A204.1 (cell line): ENCODE measurements around the gene CPED1.
"Not testable (repeated sequence)": the region's sequence is repeated elsewhere in the genome, so short reads cannot be mapped to it uniquely, and the experiment has no call there.

Source experiments
- FAIRE-seq: peaks from 2 replicates; lab custom pipeline; 2012; peaks lifted over from hg19 to GRCh38; lab: Jason Lieb, UNC

Gene CPED1

DNA sequence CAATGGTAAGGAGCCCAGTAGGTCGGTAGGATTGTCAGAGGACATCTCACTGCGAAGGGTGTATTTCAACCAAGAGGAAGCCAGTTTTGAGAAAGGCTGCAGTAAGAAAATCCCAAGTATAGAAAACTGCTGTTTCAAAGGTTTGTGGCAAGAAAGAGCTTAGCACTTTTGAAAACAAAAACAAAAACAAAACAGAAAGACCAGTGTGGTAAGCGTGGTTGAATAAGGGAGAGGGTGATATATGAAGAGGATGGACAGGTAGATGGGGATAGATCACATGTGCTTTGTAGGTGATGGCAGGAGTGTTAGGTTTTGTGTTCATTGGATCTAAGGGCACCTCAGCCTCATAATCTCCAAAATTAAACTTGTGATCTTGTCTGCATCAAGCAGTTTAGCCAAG is 198.7 kb downstream of the CPED1 start:
- FAIRE-seq = no peak

DNA sequence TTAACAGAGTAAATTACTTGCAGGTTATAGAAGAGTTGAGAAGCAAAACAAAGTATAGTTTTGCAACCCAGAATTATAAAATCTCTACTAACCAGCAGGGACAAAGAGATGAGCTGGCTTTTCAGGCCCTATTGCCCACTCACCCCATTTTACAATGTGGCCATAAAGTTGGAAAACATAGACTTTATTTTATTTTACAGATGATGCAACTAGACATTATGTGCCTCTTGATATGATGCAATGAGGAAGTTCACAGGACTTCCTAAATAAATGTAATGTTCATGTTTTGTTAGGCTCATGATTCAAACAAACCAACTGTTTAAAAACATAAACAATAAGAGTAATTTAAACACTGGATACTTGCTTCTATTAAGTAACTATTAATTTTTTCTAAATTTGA is 199.2 kb downstream of the CPED1 start:
- FAIRE-seq = no peak

DNA sequence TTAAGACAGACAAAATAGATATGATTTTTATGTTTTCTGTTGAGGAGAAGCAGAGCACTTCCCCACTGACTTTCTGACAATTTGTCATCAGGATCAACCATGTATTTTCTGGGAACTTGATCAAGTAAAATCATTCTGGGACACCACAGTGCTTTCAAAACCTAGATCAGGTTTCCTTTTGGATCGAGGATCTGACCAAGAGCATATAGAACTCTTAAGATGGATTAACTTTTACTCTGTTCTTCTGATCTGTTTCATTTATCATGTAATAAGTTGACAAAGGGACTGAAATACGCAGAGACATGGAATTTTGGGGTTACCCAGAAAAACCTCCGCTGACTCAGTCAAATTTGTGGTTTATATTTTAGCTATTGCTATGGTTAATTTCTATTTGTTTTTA is 204.3 kb downstream of the CPED1 start:
- no peak for FAIRE-seq

DNA sequence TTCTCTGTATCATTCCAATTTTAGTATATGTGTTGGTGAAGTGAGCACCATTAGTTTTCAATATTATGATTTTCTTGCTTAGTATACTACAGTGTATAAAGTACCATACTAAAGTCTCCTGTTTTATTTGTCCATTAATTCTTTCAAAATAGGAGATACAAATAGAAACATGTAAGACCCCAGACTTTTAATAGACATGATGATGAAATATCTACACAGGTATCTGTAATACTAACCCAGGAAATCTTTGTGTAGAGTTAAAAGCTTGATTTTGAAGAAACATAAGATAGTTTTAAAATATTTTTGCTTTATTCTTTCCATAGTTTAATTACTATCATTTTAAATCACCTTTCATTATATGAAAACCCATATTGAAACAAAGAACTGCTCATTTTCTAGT is 206.5 kb downstream of the CPED1 start:
- peak; percentile 48 for FAIRE-seq

DNA sequence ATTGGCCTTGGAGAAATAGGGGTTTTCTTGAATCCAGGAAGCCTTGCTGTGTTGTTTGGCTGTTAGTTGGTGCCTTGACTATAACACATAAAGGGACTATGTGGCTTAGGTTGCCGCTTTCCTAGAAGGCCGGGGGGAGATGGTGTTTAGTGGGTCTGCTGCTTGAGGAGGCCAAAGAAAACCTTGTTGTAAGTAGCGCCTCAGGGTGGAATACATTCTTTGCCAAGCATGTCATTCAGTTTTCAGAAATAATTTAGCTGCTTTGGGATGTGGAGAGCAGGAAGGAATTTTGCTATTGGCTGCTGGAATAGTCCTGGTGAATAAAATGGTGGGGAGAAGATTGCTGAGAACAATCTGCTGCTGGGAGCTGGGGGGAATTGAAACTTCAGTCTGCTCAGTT is 207.4 kb downstream of the CPED1 start:
- FAIRE-seq = no peak

DNA sequence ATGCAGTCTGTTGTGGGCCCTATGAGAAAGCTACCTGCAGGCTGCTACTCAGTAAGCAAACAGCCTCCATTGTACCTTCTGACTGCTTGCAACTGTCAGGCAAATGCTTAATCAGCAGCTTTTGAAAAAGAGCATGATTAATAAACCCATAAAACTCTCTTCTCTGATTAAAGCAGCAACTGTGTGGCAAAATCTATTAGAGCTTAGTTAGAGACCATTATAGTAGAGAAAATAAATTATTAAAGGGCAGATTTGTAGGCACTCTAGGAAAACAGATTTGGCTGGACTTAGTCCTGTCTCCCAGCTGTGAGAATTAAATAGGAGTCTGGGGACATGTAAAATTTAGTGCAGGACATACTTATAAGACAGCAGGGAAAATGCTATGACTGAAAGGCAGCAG is 207.8 kb downstream of the CPED1 start:
- FAIRE-seq = no peak

DNA sequence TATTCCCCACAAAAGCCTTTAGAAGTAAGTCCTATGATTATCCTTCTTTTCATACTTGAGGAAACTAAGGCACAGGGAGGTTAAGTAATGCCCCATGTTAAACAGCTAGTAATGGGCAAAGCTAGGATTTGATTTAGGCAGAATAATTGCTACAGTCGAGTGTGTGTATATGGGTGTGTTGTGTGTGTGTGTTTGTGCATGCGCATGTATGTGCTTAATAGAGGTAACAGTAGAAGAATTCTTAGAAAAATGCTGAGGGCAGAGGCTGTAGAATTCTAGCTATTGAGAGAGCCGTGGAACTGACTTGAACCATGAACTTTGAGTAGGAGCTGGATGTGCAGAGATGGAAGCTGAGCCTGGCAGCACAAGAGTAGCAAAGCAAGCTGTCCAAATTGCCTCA is 208.9 kb downstream of the CPED1 start:
- FAIRE-seq = no peak

DNA sequence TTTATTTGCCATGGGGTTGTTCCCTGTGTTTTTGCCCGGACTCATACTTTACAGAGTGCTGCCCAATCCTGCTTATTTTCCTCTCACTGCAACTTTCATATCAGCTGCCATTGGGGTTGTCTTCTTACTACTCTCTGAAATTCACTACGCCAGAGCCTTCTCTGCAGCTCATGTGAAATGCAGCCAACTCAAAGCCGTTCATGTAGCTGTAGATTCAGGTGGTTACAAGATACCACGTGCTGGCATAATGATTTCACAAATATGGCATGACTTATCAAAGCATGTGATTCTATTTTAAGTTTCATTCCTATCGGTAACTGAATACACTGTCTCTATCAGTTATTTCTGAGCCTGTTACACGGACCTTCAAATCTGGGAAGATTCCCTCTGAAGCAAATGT is 210.0 kb downstream of the CPED1 start:
- no peak for FAIRE-seq

DNA sequence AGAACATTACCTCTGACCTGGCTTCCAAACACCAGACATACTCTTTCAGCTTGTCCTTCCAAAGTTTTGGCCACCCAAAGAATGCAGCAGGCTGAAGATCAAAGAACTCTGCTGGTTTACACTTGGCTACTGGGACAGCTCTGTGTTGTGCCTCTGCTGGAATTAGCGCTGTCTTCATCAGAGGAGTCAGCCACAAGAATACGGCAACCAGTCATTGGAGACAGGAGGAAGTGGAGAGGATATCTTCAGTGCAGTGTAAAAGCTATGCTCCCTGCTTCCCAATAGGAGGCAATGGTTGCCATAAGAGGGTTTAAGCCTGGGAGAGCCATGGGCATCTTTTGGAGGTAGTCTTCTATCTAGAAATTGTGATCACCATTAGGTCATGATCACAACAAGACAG is 213.6 kb downstream of the CPED1 start:
- FAIRE-seq = no peak

DNA sequence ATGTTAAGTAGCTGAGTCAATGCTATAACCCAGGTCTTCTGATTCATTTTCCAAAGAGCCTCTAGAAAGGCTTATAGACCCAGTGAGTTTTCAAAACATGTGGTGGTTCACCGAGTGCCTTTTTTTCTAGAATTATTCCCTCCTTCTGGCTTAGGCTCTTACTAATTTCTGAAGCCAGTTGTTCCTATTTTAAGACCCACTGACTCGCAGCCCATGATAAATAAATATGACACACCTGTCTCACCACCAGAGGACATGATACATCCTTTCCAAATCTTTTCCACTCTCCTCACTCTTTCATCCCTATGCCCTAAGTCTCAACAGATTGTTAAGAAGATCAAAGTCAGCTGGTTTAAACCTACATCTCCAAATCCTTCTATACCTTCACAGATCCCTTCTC is 214.3 kb downstream of the CPED1 start:
- no peak for FAIRE-seq

DNA sequence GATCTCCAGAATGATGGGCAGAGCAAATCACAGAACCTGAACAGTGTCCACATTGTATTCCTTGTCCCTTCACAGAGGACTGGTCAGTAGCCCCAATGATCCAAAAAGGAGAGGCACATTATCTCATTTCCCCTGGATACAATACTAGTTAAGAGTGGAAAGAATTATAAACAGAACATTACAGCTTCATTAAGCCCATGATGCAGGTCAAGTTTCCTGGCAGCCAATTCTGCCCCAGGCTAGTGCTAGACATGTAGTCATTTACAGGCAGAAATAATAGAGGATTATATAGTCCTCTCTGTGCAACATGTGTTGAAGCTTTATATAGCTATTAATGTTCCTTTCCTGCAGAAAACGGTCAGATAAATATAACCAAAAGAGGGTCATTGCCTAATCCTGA is 216.0 kb downstream of the CPED1 start:
- no peak for FAIRE-seq

DNA sequence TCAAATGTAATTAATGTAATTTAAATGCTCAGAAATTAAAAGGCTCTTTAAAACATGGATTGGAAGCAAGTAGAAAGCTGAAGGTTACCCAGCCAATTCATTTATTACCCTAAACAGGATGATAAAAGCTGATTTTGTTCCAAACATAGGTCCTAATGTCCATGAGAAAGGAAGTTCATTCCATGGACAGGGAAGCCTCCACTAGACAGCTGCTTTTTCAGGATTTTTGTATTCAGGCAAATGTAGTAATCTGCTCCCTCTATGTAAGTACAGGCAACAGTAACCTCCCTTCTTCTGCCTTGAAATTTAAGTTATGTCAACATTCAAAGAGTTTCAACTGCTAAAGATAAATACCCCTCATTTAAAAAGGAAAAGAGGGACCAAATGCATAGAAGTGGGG is 217.3 kb downstream of the CPED1 start:
- no peak for FAIRE-seq

DNA sequence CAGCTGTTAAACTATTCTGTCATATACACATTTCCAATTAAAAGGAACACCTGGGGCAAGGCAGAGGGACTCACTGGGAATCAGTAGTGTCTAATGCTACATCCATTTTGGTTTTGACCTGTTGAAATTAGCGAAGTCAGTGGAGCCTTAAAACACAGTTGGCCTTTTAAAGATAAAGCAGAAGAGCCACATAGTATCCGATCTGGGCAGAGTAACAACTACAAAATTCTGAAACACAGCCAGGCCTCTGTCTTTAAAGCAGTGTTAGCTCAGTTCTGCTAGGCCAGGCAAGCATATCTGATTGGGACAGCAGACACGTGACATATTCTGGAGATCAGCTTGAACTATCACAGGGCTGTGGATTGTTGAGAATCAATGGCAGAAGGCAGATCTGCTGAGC is 222.7 kb downstream of the CPED1 start:
- no peak for FAIRE-seq

DNA sequence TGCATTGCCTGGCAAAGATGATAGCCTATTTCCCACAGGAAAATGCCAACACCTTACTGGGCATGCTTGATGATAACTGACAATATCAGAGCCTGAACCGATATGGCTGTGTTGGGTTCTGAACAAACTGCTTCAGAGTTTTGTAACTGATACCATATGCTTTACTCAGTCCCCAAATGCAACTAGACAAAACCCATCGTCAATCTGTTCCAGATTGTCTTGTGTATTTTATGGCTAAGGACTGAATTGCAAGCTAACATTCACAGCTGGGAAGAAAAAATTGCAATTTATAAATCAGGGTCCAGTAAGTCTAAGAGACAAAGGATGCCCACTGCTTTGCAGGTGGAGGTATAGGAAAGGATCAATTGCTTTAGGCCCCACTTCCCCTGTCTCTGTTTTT is 223.5 kb downstream of the CPED1 start:
- FAIRE-seq = no peak

DNA sequence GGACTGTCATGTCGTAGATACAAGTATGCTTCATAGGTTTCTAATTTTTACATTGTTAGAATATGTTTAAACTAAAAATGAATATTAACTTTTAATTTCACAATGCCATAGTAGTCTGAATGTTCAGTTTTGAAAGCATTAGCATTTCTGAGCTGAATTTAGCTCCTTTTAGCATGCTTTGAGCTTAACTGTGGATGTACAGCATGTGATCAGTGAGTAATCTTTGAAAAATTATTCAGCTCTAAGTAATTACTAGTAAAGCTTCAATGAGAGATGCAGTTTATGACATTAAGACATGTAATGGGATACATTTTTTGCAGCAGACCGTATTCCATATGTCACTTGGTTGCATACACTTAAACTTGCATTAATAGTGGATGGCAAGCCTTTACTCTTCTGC is 226.1 kb downstream of the CPED1 start:
- FAIRE-seq = no peak

DNA sequence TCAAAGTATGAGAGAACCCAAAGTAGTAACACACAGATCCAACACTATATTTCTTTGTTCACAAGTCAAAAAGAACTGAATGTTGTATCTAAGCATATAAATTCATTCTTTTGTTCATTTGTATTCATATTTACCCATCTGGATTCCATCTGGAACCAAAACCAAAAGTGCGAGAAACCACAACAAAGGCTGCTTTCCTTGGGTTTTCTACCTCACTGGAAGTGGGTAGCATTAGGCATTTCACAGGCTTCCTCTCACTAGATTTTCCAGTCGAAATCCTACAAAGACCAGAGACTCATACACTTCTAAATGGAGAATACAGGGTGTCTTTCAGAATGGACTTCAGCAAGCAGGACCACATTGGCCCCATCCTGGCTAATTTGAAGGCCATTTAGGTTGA is 230.5 kb downstream of the CPED1 start:
- no peak for FAIRE-seq

DNA sequence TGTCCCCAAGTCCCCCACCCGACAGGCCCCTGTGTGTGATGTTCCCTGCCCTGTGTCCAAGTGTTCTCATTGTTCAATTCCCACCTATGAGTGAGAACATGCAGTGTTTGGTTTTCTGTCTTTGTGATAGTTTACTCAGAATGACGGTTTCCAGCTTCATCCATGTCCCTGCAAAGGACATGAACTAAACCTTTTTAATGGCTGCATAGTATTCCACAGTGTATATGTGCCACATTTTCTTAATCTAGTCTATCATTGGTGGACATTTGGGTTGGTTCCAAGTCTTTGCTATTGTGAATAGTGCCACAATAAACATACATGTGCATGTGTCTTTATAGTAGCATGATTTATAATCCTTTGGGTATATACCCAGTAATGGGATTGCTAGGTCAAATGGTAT is 232.6 kb downstream of the CPED1 start:
- FAIRE-seq = not testable (repeated sequence)

DNA sequence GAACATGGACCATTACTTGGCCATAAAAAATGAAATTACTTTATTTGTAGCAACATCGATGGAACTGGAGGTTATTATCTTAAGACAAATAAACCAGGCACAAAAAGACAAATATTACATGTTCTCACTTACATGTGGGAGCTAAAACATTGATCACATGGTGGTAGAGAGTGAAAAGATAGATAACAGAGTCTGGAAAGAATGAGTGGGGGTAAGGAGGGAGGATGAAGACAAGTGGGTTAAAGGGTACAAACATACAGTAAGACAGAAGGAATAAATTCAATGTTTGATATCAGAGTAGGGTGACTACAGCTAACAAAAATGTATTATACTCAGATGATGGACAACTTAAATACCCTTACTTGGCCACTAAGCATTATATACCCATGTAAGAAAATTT is 240.3 kb downstream of the CPED1 start:
- no peak for FAIRE-seq

DNA sequence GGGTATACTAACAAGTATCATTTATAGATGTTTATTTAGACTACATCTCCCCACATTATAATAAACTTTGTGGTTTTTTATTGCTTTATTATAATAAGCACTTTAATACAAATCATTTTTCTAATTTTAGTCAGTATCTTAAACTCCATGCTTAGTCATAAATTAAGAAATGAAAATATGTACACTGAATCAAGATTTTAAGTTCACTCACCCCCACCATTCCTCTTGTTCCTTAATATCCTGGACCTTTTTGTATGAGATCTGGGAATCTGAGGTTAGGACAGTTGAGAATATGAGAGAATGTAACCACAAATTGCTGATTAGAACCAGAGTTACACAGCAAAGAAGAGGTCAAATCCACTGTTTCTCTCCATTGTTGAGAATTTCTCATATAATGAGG is 246.7 kb downstream of the CPED1 start:
- FAIRE-seq = no peak

DNA sequence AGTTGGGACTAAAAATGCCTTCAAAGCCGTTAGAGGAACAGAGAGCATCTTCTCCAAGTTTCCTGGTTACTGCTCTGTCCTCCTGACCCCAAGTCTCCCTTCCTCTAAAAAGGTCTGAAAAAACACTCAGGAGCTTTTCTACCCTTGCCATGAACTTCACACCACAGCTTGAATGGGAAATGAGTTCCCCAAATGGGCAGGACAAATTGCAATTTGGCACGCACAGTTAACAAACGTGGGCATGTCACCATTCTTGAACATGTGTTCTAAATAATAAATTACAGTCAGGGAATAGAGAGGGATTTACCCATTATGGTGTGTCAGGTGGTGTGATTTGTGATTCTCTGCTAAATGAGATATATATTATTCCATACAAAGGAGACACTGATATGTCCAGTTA is 249.1 kb downstream of the CPED1 start:
- no peak for FAIRE-seq

DNA sequence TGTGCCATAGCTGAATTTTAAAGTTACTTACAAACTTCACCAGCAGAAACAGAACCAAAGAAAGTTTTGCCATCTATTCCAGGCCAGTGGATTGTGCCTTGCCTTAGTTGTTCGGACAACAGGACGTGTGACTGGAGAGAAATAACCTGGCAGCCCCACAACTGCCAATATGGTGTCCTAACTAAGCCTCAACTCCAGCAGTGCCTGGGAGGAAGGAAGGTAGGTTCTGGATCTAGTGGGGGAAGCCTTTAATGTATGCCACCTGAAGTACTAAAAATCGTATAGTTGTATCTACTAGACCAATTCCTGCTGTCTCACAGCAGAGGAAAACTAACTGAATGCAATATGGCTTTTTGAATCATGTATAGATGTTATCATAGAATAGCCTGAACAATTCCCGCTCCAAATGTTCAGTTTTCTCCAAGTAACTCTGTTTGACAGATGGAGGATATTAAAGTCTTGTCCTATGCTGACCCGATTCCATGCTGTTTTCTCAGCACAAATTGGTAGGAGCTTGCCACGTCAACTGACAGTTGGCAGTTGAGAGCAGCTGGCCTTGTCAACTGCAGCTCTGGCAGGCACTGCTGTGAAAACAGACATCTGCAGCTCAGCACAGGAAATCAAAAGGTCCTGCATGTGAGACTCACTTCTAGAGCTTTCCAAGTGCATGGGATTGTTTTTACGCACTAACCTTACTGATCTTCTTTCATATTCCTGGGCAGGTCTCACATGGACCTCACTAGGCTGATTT is 255.8 kb downstream of the CPED1 start:
- FAIRE-seq = no peak

DNA sequence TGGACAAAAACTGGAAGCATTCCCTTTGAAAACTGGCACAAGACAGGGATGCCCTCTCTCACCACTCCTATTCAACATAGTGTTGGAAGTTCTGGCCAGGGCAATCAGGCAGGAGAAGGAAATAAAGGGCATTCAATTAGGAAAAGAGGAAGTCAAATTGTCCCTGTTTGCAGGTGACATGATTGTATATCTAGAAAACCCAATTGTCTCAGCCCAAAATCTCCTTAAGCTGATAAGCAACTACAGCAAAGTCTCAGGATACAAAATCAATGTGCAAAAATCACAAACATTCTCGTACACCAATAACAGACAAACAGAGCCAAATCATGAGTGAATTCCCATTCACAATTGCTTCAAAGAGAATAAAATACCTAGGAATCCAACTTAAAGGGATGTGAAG is 262.9 kb downstream of the CPED1 start:
- not testable (repeated sequence) for FAIRE-seq

DNA sequence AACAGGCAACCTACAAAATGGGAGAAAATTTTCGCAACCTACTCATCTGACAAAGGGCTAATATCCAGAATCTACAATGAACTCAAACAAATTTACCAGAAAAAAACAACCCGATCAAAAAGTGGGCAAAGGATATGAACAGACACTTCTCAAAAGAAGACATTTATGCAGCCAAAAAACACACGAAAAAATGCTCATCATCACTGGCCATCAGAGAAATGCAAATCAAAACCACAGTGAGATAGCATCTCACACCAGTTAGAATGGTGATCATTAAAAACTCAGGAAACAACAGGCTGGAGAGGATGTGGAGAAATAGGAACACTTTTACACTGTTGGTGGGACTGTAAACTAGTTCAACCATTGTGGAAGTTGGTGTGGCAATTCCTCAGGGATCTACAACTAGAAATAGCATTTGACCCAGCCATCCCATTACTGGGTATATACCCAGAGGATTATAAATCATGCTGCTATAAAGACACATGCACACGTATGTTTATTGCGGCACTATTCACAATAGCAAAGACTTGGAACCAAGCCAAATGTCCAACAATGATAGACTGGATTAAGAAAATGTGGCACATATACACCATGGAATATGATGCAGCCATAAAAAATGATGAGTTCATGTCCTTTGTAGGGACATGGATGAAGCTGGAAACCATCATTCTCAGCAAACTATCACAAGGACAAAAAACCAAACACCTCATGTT is 264.2 kb downstream of the CPED1 start:
- not testable (repeated sequence) for FAIRE-seq

DNA sequence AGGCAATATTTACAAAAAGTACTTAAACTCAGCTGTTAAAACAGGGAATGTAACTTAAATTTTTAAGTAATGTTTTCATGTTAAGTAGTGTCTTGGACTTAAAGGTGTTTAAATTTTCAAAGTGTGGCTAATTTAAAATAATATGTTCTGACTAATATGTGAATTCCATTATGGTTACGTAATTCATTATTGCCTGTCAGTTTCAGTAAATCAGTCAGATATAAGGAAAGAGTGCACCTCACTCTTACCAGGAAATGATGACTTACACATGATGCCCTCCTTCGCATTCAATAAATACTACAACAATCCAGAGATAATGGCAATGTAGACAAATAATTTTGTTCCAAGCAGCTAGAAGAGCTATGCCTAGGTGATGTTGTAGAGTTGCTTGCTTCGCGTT is 271.3 kb downstream of the CPED1 start:
- FAIRE-seq = no peak
